ENCODE measurements around the gene TTLL7.

Gene TTLL7

GRCh38 chr1:83872515-83872914 lies 126.4 kb downstream of the TTLL7 start:
- no peak for DNase-seq

- DNase-seq: no peak
These were observed 133.9 kb downstream of the TTLL7 start for GRCh38 chr1:83864991-83865390.

GRCh38 chr1:83860490-83861221 lies 138.3 kb downstream of the TTLL7 start:
- DNase-seq: peak; percentile 89

DNA sequence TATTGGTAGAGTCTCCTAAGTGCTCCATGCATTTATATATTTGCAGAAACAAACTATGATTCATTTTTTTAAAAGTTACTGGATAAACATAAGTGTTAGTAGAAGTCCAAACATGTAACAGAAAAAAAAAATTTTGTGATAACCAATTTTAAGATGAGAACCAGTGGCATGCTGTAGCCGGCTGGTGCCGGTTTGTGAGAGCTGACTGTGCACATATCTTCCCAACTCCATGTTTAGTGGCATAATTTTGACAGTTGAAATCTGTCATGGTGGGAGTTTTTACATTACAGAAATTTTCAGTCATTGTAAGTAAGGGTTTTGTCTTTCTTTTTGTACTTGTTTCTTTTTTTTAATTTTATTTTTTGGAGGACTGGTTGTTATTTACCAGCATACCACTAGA lies 141.2 kb downstream of the TTLL7 start:
- no peak for DNase-seq

- no peak for DNase-seq
These were observed 141.8 kb downstream of the TTLL7 start for GRCh38 chr1:83857103-83857502.

GRCh38 chr1:83856381-83856780 lies 142.6 kb downstream of the TTLL7 start:
- no peak for DNase-seq

- no peak for DNase-seq
These were observed 144.5 kb downstream of the TTLL7 start for GRCh38 chr1:83854456-83854855.

DNA sequence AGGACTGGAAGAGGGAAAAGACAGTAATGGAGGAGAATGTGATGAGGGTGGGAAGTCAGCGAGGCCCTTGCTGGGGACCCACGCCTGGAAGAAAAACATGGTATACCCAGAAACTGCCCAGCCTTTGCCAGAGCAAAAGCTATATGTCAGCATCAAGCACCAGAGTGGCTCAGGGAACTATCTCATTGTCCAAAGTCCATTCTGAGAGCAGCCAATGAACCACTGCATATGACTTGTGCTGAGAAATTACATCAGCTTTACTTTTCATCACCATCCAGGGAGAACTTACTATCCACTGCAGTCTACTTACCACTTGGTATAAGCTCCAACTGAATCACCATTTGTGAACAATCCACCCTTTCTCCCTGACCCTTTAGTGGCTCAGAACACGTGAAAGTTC lies 148.1 kb downstream of the TTLL7 start:
- DNase-seq: no peak

DNA sequence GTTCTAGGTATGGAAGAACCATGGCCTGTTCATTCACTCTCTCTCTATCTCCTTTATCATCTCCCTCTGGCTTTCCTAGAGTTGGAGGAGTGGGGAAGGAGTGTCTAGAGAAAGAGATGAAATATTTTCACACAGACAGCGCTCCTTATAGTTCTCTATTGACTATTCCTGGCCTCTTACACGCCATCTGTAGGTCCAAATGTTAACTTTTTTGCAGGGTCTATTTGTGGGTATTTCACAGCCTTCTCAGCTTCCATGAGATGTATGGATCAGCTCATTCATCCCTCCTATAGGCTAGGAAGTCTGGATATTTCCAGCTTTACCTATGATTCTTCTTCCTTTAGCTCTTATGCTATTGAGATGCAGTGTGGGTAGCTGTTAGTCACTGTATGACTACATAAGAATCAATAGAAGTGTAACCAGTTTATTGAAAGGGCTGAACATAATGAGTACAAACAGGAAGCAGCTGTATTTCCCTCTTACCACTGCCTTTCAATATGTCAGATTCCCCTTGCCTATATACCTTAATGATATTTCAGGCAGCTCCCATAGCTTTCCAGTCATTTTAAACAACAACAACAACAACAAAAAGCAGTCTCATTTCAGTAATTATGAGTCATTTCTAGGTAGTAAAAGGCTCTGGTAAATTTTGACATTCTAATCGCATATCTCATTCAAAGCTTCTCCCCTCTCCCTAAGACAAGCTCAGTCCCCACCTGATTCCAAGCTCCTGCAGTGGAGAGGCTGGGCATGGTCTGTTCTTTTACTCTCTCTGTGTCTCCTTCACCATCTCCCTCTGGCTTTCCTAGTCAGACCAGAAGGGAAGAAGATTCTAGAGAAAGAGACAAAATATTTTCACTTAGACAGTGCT lies 149.5 kb downstream of the TTLL7 start:
- DNase-seq: no peak

DNA sequence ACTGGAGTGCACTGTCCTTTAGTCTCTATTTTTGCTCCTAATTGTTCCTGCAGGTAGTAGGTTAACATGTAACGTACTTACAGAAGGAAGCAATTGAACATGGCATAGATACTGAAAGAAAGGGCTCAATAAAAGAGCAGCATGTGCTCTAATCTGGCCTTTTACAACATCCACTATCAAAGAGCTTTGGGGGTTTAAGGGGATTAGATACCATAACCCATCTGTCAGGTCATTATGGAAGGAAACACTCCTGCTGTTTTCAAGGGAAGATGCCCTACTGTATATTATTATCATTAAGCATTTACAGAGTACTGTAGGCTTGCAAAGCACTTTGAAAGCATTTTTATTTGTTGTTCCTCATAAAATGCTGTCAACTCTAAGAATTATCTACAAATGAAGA lies 152.8 kb downstream of the TTLL7 start:
- DNase-seq: no peak

DNA sequence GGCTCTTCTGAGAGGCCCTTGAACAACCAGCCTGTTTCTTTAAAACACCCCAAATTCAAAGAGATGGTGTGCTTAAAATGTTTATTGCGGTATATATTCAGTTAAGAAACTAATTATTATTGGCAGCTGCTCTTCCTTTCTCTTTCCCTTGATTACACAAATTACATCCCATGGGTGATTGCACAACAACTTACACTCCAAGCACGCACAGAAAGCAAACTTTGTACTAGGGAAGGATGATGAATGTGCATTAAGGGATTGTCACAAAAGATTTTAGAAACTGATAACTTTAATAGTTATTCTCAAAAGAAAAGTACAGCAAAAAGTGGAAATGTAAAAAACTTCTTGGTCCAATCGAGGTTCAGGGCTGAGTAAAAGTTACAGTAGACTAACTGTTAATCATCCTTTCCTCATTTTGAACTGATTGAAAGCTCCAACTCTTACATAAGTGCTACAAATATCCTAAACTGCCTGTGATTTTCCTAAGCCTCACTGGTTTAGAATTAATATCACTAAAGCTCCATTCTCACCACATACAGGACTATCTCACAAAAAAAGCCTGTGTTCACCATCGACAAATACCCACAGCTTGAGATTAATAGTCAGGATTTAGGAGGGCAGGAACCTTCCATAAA lies 153.4 kb downstream of the TTLL7 start:
- DNase-seq: no peak

DNA sequence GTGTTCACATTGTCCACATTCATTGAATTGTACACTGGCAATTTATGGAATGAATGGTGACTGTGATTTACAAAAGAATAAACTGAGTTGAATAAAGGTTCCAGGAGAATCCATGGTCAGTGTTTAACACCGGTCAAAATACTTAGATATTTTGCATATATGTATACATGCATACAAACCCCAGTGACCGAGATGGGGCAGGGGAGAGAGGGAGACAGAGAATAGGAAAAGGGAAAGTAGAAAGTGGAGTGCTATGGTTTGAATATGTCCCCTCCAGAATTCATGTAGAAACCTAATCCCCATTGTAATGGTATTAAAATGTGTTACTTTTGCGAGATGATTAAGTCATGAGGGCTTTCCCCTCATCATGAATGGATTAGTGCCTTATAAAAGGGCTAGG lies 154.4 kb downstream of the TTLL7 start:
- DNase-seq: no peak

- DNase-seq: no peak
These were observed 159.3 kb downstream of the TTLL7 start for GRCh38 chr1:83839566-83840173.

GRCh38 chr1:83838573-83838972 lies 160.4 kb downstream of the TTLL7 start:
- no peak for DNase-seq

DNA sequence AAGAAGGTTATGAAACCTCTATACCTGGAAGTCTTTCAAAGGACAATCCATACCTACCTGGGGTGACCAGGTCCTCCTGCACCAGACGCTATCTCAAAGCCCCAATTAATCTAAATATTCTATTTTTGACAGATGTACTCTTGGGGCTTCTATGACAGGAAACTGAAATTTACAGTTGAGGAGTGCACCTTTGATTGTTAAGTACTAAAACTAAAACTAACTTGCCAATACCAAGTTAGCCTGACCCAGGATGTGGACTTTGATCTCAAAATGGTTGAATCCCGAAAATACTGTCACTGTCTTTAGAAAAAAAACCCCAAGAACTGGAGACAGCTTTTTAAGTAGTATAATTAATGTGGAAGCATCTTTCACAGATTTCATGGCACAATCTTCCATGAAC lies 162.4 kb downstream of the TTLL7 start:
- DNase-seq: no peak

DNA sequence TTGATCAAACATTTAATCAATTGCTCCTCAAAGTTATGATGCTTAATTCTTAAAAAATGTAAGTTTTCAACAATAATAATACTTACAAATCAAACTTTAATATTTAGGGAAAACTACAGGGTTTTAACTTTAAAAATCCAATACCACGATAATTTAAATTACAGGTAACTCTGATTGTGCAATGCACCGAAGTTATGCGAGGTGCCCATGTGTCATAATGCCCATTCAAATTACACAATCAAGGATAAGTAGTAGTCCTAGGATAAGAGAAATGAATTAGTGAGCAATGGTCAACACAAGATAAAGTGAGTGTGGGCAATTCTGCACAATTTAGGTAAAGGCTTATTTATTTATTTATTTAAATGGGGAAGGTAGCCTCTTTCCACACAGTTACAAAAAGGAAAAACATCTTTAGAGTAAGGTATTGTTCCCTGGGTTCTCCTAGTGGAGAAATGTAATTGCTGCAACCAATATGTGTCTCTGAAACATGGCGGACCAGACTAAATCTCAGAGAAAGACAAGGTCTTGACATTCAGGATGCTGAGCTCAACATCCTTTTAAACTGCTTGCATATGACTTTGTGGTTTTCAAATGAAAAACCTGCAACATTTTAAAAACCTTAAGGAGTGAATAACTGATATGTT lies 164.2 kb downstream of the TTLL7 start:
- DNase-seq: no peak

GRCh38 chr1:83832194-83832593 lies 166.7 kb downstream of the TTLL7 start:
- DNase-seq: no peak

GRCh38 chr1:83829106-83829505 lies 169.8 kb downstream of the TTLL7 start:
- no peak for DNase-seq

DNA sequence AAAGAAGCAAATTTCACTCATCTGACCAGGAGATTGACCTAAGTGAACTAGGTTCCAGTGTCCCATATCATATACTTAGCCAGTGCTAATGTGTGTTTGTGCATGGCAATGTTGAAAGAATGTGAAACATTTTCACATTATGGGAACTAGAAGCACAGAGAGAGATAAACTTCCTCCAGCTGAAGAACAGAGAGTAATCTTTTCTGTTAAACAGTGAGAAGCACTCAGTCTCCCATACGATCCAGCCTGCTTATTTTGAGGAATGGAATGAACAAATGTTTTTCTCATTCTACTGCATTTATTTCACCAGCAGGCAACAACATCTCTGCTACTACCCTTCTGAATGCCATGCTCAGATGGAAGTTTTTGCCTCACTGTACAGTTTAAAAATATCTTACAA lies 170.5 kb downstream of the TTLL7 start:
- DNase-seq: no peak

- no peak for DNase-seq
These were observed 171.2 kb downstream of the TTLL7 start for GRCh38 chr1:83827741-83828140.

DNA sequence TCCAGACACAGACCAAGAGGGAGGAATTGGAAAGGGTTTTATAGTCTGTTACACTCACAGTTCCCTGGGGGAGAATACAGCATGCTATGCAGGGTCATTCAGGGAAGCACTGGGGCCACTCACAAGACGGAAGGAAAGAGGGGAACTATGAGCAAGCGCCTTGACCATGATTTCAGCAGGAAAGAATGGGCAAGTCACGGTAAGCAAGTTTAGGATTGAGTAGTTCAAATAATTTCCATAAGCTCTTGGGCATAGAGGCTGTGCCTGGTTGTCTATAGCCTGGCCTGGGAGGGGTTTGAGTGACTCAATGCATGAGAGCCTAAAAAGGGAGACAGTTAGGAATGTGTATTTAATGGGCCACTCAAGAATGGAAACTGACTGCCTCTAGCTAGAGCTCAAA lies 176.7 kb downstream of the TTLL7 start:
- DNase-seq: no peak

GRCh38 chr1:83819436-83819835 lies 179.5 kb downstream of the TTLL7 start:
- DNase-seq: no peak

Measured in right kidney (tissue), 1 donor.